Panc1 (cell line): Measurements from ENCODE around the gene MRC1. TPM values are rescaled to one million over a fixed set of nuclear protein-coding genes. Genes with fewer than 3 reads are reported as not detected.

Experiments used
- ATAC-seq: fragments of 200-7000 bp; cut with Tn5 transposase; 2 replicates; pipeline ENCODE4 v1.9.1; 2020; ENCODE audit warnings: mild to moderate bottlenecking, moderate library complexity
- BruUV-seq: library from RNA; stranded (reverse); fragments of 400-500 nt; replicated peaks from 2 replicates; lab custom pipeline; 2021; lab: Mats Ljungman, UMichigan
- CTCF ChIA-PET: fragments of 300-600 bp; sonication (Branson Sonifier 250); formaldehyde crosslinking; loops from one replicate; lab custom pipeline; 2022; ENCODE audit warnings: antibody characterized with exemption; lab: Charles Lee
- POLR2A ChIA-PET: fragments of 300-600 bp; sonication (Branson Sonifier 250); formaldehyde crosslinking; loops from one replicate; lab custom pipeline; 2022; ENCODE audit warnings: antibody characterized with exemption; lab: Charles Lee
- DNase-seq: peaks from one replicate; pipeline ENCODE4 v3.0.0-alpha.2; 2010; ENCODE audit warnings: low read depth, low spot score
- H3K27ac ChIP-seq: 2 replicates; pipeline ENCODE4 v1.5.1; 2011; ENCODE audit warnings: mild to moderate bottlenecking, low read length, inconsistent platforms
- H3K27me3 ChIP-seq: fragments of 200-500 bp; sonication (Bioruptor generic); 2 replicates; pipeline ENCODE4 v1.6.0; 2014; ENCODE audit warnings: low read length, inconsistent platforms; ENCODE audit not compliant: control insufficient read depth, insufficient read depth
- H3K36me3 ChIP-seq: fragments of 200-500 bp; sonication (Bioruptor generic); 2 replicates; pipeline ENCODE4 v1.5.1; 2014; ENCODE audit warnings: inconsistent platforms, mild to moderate bottlenecking, low read length, moderate library complexity; ENCODE audit not compliant: control insufficient read depth, insufficient read depth
- H3K4me1 ChIP-seq: 2 replicates; pipeline ENCODE4 v1.5.1; 2011; ENCODE audit warnings: inconsistent platforms, mild to moderate bottlenecking, low read length, moderate library complexity; ENCODE audit not compliant: control insufficient read depth, insufficient read depth
- H3K4me3 ChIP-seq, 2 experiments: 2 replicates each; pipeline ENCODE4 v1.5.1; 2011 to 2012; ENCODE audit warnings: low read depth in 2 of 2, low read length in 2 of 2, mild to moderate bottlenecking in 2 of 2, inconsistent platforms in 1 of 2, moderate library complexity in 1 of 2
- H3K9me3 ChIP-seq: fragments of 200-500 bp; sonication (Bioruptor generic); 2 replicates; pipeline ENCODE4 v1.5.1; 2014; ENCODE audit warnings: low read depth, mild to moderate bottlenecking, inconsistent platforms, low read length, moderate library complexity; ENCODE audit not compliant: control insufficient read depth, insufficient read depth
- POLR2AphosphoS5 ChIP-seq: IDR thresholded peaks from 2 replicates; pipeline ENCODE4 v1.6.1; 2012; ENCODE audit warnings: mild to moderate bottlenecking, low read depth, low read length, moderate library complexity
- REST ChIP-seq, 2 experiments: IDR thresholded peaks; 2 replicates each; pipeline ENCODE4 v1.6.1; 2011 to 2012; ENCODE audit warnings: low read depth in 2 of 2, control low read depth in 1 of 2, low read length in 1 of 2, mild to moderate bottlenecking in 1 of 2, moderate library complexity in 1 of 2; ENCODE audit not compliant: insufficient read depth in 1 of 2
- SIN3A ChIP-seq: IDR thresholded peaks from 2 replicates; pipeline ENCODE4 v1.6.1; 2012; ENCODE audit warnings: low read depth, mild to moderate bottlenecking, low read length, moderate library complexity, borderline replicate concordance; ENCODE audit not compliant: insufficient read depth
- TCF7L2 ChIP-seq: IDR thresholded peaks from 2 replicates; pipeline ENCODE4 v1.6.1; 2011; ENCODE audit warnings: mild to moderate bottlenecking, low read depth, low read length, inconsistent platforms
- in situ Hi-C: cut with HindIII; loops from 2 replicates; pipeline ENCODE4 v1.10.0; 2016; ENCODE audit warnings: low sequenced_read_pairs, low pct_unique_long_range_greater_than_20kb
- intact Hi-C: fragments of 100-400 bp; cut with micrococcal nuclease; formaldehyde crosslinking; loops from one replicate; pipeline ENCODE4 v1.10.0; 2022; ENCODE audit not compliant: unreplicated experiment
- total RNA-seq: library from RNA; stranded (reverse); gene quantifications from one replicate; pipeline ENCODE4 v1.2.1, GENCODE V29; 2021; ENCODE audit not compliant: unreplicated experiment
- TF ChIP-seq, protein P1 (sequence below): fragments of 450-650 bp; IDR thresholded peaks from 2 replicates; pipeline ENCODE4 v1.5.1; 2017; ENCODE audit warnings: mild to moderate bottlenecking

MRC1 gene
- total RNA-seq, 1 experiment from 2014 or later = 0.21 TPM

GRCh38 chr10:17795813-17796594 lies 13.1 kb upstream of the MRC1 start:
- ChIA-PET POLR2A (no interaction called here), CTCF (no interaction called here)
- Histone ChIP-seq H3K4me3 (no peak overlapping the region), H3K36me3 (no peaks in the 10 kb centered on the region), H3K27ac (no peak overlapping the region), H3K4me1 (peaks cover 7% of the 10 kb centered on the region; the same call in 1 of the 2 replicates), H3K9me3 (no peaks in the 10 kb centered on the region), H3K27me3 (no peaks in the 10 kb centered on the region)
- in situ Hi-C loops (no loop called here), intact Hi-C loops (no loop called here)
- no peak for ATAC-seq
- TF ChIP-seq REST (IDR thresholded peaks at IDR 0.05; ENCODE audit: insufficient read depth in 1 of 2, low read depth in 2 of 2, low read length in 1 of 2) (no peak), SIN3A (no peak), POLR2AphosphoS5 (no peak), TCF7L2 (no peak)
- TF ChIP-seq, protein P1, sequence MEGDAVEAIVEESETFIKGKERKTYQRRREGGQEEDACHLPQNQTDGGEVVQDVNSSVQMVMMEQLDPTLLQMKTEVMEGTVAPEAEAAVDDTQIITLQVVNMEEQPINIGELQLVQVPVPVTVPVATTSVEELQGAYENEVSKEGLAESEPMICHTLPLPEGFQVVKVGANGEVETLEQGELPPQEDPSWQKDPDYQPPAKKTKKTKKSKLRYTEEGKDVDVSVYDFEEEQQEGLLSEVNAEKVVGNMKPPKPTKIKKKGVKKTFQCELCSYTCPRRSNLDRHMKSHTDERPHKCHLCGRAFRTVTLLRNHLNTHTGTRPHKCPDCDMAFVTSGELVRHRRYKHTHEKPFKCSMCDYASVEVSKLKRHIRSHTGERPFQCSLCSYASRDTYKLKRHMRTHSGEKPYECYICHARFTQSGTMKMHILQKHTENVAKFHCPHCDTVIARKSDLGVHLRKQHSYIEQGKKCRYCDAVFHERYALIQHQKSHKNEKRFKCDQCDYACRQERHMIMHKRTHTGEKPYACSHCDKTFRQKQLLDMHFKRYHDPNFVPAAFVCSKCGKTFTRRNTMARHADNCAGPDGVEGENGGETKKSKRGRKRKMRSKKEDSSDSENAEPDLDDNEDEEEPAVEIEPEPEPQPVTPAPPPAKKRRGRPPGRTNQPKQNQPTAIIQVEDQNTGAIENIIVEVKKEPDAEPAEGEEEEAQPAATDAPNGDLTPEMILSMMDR = no peak
- BruUV-seq = no TSS peak
- no peak for DNase-seq

- Histone ChIP-seq H3K4me3 (no peak overlapping the region), H3K27me3 (no peaks in the 10 kb centered on the region), H3K9me3 (no peaks in the 10 kb centered on the region), H3K36me3 (no peaks in the 10 kb centered on the region), H3K27ac (no peak overlapping the region), H3K4me1 (no peaks in the 10 kb centered on the region)
- ATAC-seq = no peak
- BruUV-seq = no TSS peak
- intact Hi-C loops = no loop called here
- CTCF ChIA-PET = no interaction called here
- no peak for DNase-seq
- in situ Hi-C loops = no loop called here
- POLR2A ChIA-PET = interaction anchor here (0.5 kb wide), 1 partner anchor 580 kb away, joined by 17 read pairs; no protein-coding TSS in a partner anchor
- TF ChIP-seq POLR2AphosphoS5 (no peak), TCF7L2 (no peak), REST (IDR thresholded peaks at IDR 0.05; ENCODE audit: insufficient read depth in 1 of 2, low read depth in 2 of 2, low read length in 1 of 2) (no peak), SIN3A (no peak)
- TF ChIP-seq, protein P1 = no peak; the same call in 1 of the 2 replicates
Measured at GRCh38 chr10:17801507-17801906, 7.6 kb upstream of the MRC1 start.
